Hepatocyte (in vitro differentiated cells): ENCODE results near the gene NPAS2. TPM values are rescaled to one million over a fixed set of nuclear protein-coding genes. Genes with fewer than 3 reads are reported as not detected.

Experiments
- DNase-seq: peaks from one replicate; pipeline ENCODE4 v3.0.0-alpha.2; 2016; ENCODE audit warnings: low spot score
- H2AFZ ChIP-seq: fragments of 200-600 bp; sonication (generic); 2 replicates; pipeline ENCODE4 v1.6.0; 2016; ENCODE audit warnings: antibody characterized with exemption, mild to moderate bottlenecking
- H3K27ac ChIP-seq: fragments of 200-600 bp; sonication (generic); 2 replicates; pipeline ENCODE4 v1.5.1; 2016; ENCODE audit warnings: mild to moderate bottlenecking
- H3K27me3 ChIP-seq: fragments of 200-600 bp; sonication (generic); 2 replicates; pipeline ENCODE4 v1.6.1; 2016
- H3K36me3 ChIP-seq: fragments of 200-600 bp; sonication (generic); replicated peaks from 2 replicates; pipeline ENCODE4 v1.5.1; 2016; ENCODE audit warnings: low read depth; ENCODE audit not compliant: insufficient read depth
- H3K4me1 ChIP-seq: fragments of 200-600 bp; sonication (generic); 2 replicates; pipeline ENCODE4 v1.5.1; 2016; ENCODE audit warnings: mild to moderate bottlenecking, moderate library complexity; ENCODE audit not compliant: insufficient read depth
- H3K4me2 ChIP-seq: fragments of 200-600 bp; sonication (generic); 2 replicates; pipeline ENCODE4 v1.6.0; 2016
- H3K4me3 ChIP-seq: fragments of 200-600 bp; sonication (generic); 2 replicates; pipeline ENCODE4 v1.5.1; 2016; ENCODE audit warnings: mild to moderate bottlenecking
- H3K79me2 ChIP-seq: fragments of 200-600 bp; sonication (generic); 2 replicates; pipeline ENCODE4 v1.6.0; 2017; ENCODE audit warnings: mild to moderate bottlenecking
- H3K9me2 ChIP-seq: fragments of 200-600 bp; sonication (generic); replicated peaks from 2 replicates; pipeline ENCODE4 v1.6.0; 2017; ENCODE audit warnings: mild to moderate bottlenecking; ENCODE audit not compliant: insufficient read depth
- H3K9me3 ChIP-seq: fragments of 200-600 bp; sonication (generic); 2 replicates; pipeline ENCODE4 v1.5.1; 2016; ENCODE audit warnings: low read depth, mild to moderate bottlenecking
- H4K20me1 ChIP-seq: fragments of 200-600 bp; sonication (generic); 2 replicates; pipeline ENCODE4 v1.6.0; 2016; ENCODE audit warnings: mild to moderate bottlenecking; ENCODE audit not compliant: insufficient read depth, poor library complexity, severe bottlenecking
- EZH2 ChIP-seq: fragments of 200-600 bp; sonication (generic); IDR thresholded peaks from 2 replicates; pipeline ENCODE4 v1.6.1; 2016; ENCODE audit warnings: antibody characterized with exemption, mild to moderate bottlenecking, borderline replicate concordance
- EZH2phosphoT487 ChIP-seq: fragments of 200-600 bp; sonication (generic); IDR thresholded peaks from one replicate; pipeline ENCODE4 v1.6.1; 2018; ENCODE audit warnings: antibody characterized with exemption, mild to moderate bottlenecking, low read depth, moderate library complexity; ENCODE audit not compliant: unreplicated experiment, severe bottlenecking
- WGBS: methylation state at CpG from one replicate; pipeline ENCODE4 v1.1.6; 2016; ENCODE audit warnings: low lambda C conversion rate; ENCODE audit errors: missing lambda C conversion rate; 5-methylcytosine and 5-hydroxymethylcytosine counted together
- polyA plus RNA-seq: library from polyadenylated mRNA; unstranded; fragments of >200 nt; fragmentation: Nextera tagmentation; extraction: Ambion mirVana; gene quantifications from 2 replicates; pipeline ENCODE4 v1.2.1, GENCODE V29; 2016
- total RNA-seq: library from RNA; depleted of rRNA; stranded (reverse); fragments of >200 nt; gene quantifications from 2 replicates; pipeline ENCODE4 v1.2.3, GENCODE V29; 2014
- TF ChIP-seq, protein P1 (sequence below): fragments of 200-600 bp; sonication (generic); IDR thresholded peaks from 2 replicates; pipeline ENCODE4 v1.5.1; 2016; ENCODE audit warnings: antibody characterized with exemption, mild to moderate bottlenecking; ENCODE audit not compliant: poor library complexity

NPAS2 gene
- total and polyA plus RNA-seq, 2 experiments from 2014 or later, result 7.7 to 16.8 TPM

DNA sequence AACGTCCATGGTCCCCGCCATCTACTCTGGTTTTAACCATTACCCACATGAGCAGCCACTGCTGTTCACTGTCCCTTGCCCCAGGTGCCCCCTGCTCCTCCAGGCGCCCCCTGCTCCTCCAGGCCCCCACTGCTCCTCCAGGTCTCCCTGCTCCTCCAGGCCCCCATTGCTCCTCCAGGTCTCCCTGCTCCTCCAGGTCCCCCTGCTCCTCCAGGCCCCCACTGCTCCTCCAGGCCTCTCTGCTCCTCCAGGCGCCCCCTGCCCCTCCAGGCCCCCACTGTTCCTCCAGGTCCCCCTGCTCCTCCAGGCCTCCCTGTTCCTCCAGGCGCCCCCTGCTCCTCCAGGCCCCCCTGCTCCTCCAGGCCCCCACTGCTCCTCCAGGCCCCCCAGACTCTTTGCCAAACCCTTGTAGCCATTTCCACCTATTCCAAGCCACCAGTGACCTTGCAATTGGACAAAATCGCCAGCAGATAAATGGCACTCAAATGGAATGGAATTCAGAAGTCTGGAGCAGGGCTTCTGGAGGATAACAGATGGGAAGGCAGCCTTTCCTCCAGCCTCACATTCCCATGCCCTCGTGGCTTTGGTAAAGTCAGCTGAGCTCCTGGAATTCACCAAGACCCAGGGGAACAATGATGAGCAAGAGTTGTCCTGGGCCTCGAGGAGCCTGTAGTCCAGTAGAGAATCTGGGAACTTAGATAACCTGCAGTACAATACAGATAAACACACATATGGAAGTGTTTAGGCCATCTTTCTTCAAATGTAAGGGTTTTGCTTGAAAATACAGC is 168.9 kb downstream of the NPAS2 start:
- no peaks in the 10 kb centered on the region for H3K9me3 ChIP-seq
- H4K20me1 ChIP-seq, result no peaks in the 10 kb centered on the region
- no peaks in the 10 kb centered on the region for H3K79me2 ChIP-seq
- peaks cover 10% of the 10 kb centered on the region for H3K4me1 ChIP-seq
- no peak overlapping the region for H3K27ac ChIP-seq
- no peak overlapping the region for H3K4me2 ChIP-seq
- TF ChIP-seq EZH2phosphoT487 (no peak), EZH2 (no peak)
- TF ChIP-seq, protein P1, sequence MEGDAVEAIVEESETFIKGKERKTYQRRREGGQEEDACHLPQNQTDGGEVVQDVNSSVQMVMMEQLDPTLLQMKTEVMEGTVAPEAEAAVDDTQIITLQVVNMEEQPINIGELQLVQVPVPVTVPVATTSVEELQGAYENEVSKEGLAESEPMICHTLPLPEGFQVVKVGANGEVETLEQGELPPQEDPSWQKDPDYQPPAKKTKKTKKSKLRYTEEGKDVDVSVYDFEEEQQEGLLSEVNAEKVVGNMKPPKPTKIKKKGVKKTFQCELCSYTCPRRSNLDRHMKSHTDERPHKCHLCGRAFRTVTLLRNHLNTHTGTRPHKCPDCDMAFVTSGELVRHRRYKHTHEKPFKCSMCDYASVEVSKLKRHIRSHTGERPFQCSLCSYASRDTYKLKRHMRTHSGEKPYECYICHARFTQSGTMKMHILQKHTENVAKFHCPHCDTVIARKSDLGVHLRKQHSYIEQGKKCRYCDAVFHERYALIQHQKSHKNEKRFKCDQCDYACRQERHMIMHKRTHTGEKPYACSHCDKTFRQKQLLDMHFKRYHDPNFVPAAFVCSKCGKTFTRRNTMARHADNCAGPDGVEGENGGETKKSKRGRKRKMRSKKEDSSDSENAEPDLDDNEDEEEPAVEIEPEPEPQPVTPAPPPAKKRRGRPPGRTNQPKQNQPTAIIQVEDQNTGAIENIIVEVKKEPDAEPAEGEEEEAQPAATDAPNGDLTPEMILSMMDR, result no peak
- no peaks in the 10 kb centered on the region for H3K9me2 ChIP-seq
- WGBS, result 69% methylated on average over 5 of the region's 8 CpGs
- no peaks in the 10 kb centered on the region for H3K36me3 ChIP-seq
- no peaks in the 10 kb centered on the region for H3K27me3 ChIP-seq
- H3K4me3 ChIP-seq, result no peak overlapping the region
- no peak overlapping the region for H2AFZ ChIP-seq
- no peak for DNase-seq

DNA sequence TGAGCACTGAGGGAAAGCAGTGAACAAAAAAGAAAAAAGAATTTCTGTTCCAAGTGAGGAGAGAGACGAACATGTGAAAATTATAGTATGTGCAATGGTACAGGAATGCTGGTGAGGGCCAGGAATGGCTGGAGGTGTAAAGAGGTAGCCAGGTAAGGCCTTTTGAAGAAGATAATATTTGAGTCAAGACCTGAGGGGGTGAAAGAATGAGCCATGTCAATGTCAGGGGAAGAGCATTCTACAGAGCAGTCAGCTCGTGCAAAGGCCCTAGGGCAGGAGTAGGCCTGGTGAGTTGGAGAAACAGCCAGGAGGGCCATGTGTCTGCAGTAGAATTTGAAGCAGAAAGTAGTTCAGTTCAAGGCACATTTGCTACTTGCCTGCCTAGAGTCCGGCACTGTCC is 169.7 kb downstream of the NPAS2 start:
- no peak for TF ChIP-seq EZH2
- no peak for TF ChIP-seq EZH2phosphoT487
- TF ChIP-seq, protein P1, result no peak
- Histone ChIP-seq H3K9me3 (no peaks in the 10 kb centered on the region), H3K4me3 (no peak overlapping the region), H3K27me3 (no peaks in the 10 kb centered on the region), H3K4me1 (peaks cover 1% of the 10 kb centered on the region), H3K79me2 (no peaks in the 10 kb centered on the region), H3K27ac (no peak overlapping the region), H3K4me2 (no peak overlapping the region), H2AFZ (no peak overlapping the region), H3K9me2 (no peaks in the 10 kb centered on the region), H3K36me3 (no peaks in the 10 kb centered on the region), H4K20me1 (no peaks in the 10 kb centered on the region)
- 95% methylated on average over 3 of the region's 3 CpGs for WGBS
- no peak for DNase-seq

DNA sequence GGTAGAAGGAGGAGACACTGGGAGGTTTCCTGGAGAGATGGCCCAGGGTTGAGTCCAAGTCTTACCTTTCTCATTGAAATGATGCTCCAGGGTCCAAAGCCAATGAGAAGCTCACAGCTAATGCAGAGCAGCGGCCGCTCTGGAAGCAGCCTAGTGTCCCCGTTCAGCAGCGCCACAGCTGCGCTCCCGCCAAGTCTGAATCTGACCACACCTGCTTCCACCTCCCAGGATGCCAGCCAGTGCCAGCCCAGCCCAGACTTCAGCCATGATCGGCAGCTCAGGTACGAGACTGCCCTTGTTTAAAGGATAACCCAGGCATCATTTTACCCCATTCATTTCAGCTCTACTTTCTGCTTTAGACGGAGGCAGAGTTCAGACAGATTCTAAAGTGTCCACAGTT is 170.2 kb downstream of the NPAS2 start:
- no peaks in the 10 kb centered on the region for H3K79me2 ChIP-seq
- no peak overlapping the region for H2AFZ ChIP-seq
- H3K4me1 ChIP-seq, result no peaks in the 10 kb centered on the region
- no peaks in the 10 kb centered on the region for H3K9me3 ChIP-seq
- no peak for DNase-seq
- TF ChIP-seq EZH2phosphoT487 (no peak), EZH2 (no peak)
- TF ChIP-seq, protein P1, result no peak
- H3K4me3 ChIP-seq, result no peak overlapping the region
- H3K27me3 ChIP-seq, result no peaks in the 10 kb centered on the region
- WGBS, result 97% methylated on average over 9 of the region's 9 CpGs
- H3K9me2 ChIP-seq, result no peaks in the 10 kb centered on the region
- H4K20me1 ChIP-seq, result no peaks in the 10 kb centered on the region
- no peaks in the 10 kb centered on the region for H3K36me3 ChIP-seq
- H3K4me2 ChIP-seq, result no peak overlapping the region
- no peak overlapping the region for H3K27ac ChIP-seq
